GM12801 (cell line): ENCODE measurements around the gene COL4A2.

Source experiments
- TF ChIP-seq, protein P1 (sequence below): IDR thresholded peaks from one replicate; pipeline ENCODE4 v1.5.1; 2011; ENCODE audit warnings: control low read depth; ENCODE audit not compliant: insufficient read length; ENCODE audit errors: extremely low read depth

The COL4A2 gene

DNA sequence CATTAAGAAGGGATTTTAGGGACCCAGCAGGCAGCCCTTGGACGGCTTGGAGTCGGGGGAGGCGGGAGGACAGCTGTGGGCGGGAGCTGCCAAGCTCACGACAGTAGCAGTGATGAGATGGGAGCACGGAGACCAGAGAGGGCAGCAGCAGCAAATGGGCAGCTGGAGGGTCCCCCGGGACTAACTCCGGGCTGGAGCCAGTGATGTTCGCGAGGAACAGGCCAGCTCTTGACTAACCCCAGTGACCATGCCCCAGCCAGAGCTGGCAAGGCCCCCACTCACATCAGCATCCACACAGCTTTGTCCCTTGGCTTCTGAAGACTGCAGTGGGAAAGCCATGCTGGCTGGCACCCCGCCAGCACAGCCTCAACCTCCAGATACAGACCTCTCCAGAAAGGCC, 172.6 kb downstream of the COL4A2 start:
- TF ChIP-seq, protein P1, sequence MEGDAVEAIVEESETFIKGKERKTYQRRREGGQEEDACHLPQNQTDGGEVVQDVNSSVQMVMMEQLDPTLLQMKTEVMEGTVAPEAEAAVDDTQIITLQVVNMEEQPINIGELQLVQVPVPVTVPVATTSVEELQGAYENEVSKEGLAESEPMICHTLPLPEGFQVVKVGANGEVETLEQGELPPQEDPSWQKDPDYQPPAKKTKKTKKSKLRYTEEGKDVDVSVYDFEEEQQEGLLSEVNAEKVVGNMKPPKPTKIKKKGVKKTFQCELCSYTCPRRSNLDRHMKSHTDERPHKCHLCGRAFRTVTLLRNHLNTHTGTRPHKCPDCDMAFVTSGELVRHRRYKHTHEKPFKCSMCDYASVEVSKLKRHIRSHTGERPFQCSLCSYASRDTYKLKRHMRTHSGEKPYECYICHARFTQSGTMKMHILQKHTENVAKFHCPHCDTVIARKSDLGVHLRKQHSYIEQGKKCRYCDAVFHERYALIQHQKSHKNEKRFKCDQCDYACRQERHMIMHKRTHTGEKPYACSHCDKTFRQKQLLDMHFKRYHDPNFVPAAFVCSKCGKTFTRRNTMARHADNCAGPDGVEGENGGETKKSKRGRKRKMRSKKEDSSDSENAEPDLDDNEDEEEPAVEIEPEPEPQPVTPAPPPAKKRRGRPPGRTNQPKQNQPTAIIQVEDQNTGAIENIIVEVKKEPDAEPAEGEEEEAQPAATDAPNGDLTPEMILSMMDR = no peak

DNA sequence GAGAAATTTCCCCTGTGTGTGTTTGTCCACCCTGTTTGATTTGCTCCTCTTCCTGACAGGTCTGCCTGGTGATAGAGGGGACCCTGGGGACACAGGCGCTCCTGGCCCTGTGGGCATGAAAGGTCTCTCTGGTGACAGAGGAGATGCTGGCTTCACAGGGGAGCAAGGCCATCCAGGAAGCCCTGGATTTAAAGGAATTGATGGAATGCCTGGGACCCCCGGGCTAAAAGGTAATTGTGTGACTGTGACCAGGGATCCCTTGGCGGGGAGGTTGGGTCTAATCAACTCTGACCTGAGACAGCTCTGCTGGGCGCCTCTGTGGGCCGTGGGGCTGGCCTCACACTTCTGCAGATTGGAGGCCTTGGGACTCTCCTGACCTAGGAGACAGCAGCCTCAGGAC, 173.1 kb downstream of the COL4A2 start:
- TF ChIP-seq, protein P1 = no peak

DNA sequence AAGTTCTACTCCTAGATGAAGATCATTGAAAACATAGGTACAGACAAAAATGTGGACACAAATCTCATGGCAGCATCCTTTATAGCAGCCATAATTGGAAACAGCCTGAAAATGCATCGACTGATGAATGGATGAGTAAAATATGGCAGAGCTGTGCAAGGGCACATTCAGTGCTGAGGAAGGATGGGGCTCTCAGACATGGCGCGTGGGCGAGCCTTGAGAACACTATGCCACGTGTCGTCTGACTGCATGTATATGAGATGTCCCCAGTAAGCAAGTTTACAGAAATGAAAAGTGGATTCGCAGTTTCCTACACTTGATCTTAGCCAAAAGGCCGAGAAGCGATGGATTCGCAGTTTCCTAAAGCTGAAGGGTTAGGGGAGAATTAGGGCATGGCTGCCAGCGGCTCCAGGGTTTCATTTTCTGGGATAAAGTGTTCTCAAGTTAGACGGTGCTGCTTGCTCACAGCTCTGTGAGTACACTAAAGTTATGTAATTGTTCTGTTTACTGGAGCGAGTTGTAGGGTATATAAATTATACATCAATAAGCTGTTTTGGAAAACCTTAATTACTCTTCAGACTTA, 176.4 kb downstream of the COL4A2 start:
- TF ChIP-seq, protein P1 = no peak

DNA sequence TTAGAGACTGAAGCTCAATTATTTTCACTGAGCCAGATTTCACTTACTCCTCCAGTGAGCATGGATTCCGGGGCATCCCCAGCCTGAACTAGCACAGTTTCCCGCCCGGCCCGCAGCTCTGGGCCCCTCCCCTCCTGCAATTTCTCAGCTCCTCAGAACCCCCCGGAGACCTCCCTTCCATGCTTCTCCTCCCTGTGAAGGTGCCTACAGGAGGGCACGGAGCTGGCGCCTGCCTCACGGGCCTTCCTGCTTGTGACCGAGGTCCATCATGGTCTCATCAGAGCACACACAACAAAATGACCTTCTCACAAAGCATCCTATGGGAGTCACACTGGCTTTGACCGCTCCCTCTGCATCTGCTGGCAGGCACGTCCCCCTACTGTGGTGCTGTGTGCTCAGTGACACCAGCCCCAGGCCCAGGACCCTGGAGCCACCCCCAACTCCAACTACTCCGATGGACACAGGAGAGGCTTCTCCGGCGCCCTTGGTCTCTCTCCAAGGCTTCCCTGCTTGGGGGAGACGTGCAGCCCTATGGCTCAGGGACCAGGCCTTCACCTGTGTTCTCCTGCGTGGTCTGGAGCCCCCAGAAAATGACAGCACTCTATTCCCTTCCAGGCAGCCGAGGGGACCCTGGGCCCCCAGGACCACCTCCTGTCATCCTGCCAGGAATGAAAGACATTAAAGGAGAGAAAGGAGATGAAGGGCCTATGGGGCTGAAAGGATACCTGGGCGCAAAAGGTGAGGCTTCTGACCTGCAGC, 177.4 kb downstream of the COL4A2 start:
- TF ChIP-seq, protein P1 = no peak

DNA sequence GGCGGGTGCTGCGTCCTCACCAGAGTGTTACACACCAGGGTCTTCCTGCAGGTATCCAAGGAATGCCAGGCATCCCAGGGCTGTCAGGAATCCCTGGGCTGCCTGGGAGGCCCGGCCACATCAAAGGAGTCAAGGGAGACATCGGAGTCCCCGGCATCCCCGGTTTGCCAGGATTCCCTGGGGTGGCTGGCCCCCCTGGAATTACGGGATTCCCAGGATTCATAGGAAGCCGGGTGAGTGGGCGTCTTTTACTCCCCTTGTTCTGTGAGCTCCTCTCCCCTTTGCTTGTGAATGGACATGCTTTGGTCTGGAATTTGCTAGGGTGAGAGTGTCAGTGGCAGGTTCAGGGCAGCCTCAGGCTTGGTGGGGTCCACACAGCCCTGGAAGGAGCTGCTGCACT, 178.5 kb downstream of the COL4A2 start:
- TF ChIP-seq, protein P1 = no peak

DNA sequence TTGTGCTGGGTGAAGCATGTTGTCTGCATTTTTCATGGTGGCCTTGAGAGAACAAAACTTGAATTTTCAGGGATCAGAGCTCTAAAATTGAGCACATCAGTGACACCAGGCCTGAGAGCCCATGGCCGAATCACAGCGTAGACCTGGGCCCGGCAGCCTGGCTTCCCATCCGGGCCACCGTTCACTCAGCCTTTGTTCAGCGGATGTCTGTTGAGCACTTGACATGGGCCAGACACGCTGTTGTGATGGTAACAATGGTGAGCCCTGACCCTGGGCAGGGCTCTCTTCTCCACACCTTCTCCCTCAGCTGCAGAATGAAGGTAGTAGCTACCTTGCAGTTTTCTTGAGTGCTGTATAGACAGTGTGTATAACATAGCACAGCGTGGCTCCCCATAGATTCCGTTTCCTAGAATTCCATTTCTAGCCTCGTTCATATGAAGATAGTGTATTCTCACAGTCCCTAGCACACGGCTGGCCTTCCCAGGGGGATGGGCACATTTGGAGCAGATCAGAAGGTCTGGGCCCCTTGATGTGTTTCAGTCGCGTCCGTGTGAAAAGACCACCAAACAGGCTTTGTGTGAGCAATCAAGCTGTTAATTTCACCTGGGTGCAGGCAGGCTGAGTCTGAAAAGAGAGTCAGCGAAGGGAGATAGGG, 179.1 kb downstream of the COL4A2 start:
- TF ChIP-seq, protein P1 = no peak

DNA sequence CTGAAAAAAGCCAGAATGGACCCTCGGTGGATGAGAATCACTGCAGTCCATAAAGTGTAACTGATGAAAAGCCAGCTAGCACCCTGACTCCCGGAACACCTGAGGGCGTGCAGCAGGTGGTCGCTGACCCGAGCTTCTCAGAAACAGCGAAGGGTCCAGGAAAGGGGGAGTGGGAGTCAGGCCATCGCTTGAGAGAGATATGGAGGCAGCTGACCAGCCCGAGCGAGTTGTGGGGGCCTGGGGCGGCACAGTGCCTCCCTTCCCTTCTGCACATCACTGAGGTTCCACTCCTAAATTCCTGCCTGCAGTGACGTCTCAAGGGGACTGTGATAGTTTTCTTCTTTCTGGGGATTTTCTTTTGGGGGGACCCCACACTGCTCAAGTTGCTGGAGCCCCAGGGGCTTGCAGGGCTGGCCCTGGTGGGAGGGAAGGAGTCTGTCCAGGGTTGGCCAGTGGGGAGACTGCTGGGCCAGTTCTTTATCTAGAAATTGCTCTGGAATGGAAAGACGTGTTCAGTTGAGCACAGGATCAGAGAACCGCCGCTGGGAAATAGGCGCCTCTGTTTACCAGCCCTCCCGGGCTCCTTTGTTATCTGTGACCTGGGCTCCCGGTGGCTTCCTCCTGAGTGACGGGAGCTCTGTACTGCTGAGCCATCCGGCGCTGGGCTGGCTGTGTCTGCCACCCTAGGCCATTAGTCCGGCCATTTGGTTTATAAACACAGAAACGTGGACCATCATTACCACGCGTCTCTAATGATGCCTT, 183.1 kb downstream of the COL4A2 start:
- TF ChIP-seq, protein P1 = no peak
